ENCODE measurements around the gene MRC2. TPM values are rescaled to one million over a fixed set of nuclear protein-coding genes. Genes with fewer than 3 reads are reported as not detected.

MRC2 gene
- total and polyA plus RNA-seq, 2 donors, result 45.1 to 206 TPM

GRCh38 chr17:62739645-62740388 is 112.3 kb downstream of the MRC2 start:
- no peak for DNase-seq (ENCODE audit: extremely low spot score)
- no peak overlapping the region for H3K27ac ChIP-seq (ENCODE audit: low read depth)
- no peak overlapping the region for H3K4me3 ChIP-seq (ENCODE audit: low read depth, low read length)
- H3K36me3 ChIP-seq (ENCODE audit: insufficient read depth), result no peaks in the 10 kb centered on the region
- WGBS, result 90% methylated on average over 16 of the region's 16 CpGs
- H3K4me1 ChIP-seq (ENCODE audit: insufficient read depth), result no peaks in the 10 kb centered on the region

- no peak overlapping the region for H3K4me3 ChIP-seq (ENCODE audit: low read depth, low read length)
- DNase-seq (ENCODE audit: extremely low spot score), result no peak
- H3K27ac ChIP-seq (ENCODE audit: low read depth), result no peak overlapping the region
- no peaks in the 10 kb centered on the region for H3K4me1 ChIP-seq (ENCODE audit: insufficient read depth)
- 89% methylated on average over 4 of the region's 4 CpGs for WGBS
- H3K36me3 ChIP-seq (ENCODE audit: insufficient read depth), result no peaks in the 10 kb centered on the region
Observed at GRCh38 chr17:62741290-62741689, 113.8 kb downstream of the MRC2 start.

Small RNA genes lying within 50 kb of the gene (small RNA-seq; reads per million reads assigned to genes)
- gene RF00019 (not detected), gene RNU6-446P (not detected)

Other genes with a start within 250 kb of the MRC2 start
- not detected for gene EFCAB3, start 247.1 kb upstream of the MRC2 start, total RNA-seq
- gene EFCAB3, start 247.1 kb upstream of the MRC2 start, polyA plus RNA-seq, result not detected
- gene METTL2A, start 203.8 kb upstream of the MRC2 start, total RNA-seq, result 24.3 TPM
- gene METTL2A, start 203.8 kb upstream of the MRC2 start, polyA plus RNA-seq, result 10.3 TPM
- gene TLK2, start 148.8 kb upstream of the MRC2 start, total RNA-seq, result 87.3 TPM
- gene TLK2, start 148.8 kb upstream of the MRC2 start, polyA plus RNA-seq, result 20.1 TPM
- gene MARCHF10, start 180.6 kb downstream of the MRC2 start, total RNA-seq, result 0.42 TPM
- gene MARCHF10, start 180.6 kb downstream of the MRC2 start, polyA plus RNA-seq, result 0.08 TPM